Nephron (organoid): ENCODE measurements around the gene SIRT3.

ENCODE experiments used
- H3K27ac Mint-ChIP-seq, 3 experiments: 2 replicates each; pipeline ENCODE4 v1.8.0; 2020; ENCODE audit warnings: mixed read lengths in 3 of 3, mild to moderate bottlenecking in 2 of 3, moderate library complexity in 1 of 3
- H3K27me3 Mint-ChIP-seq: 2 replicates; pipeline ENCODE4 v1.8.0; 2021; ENCODE audit warnings: low read depth, mild to moderate bottlenecking, moderate library complexity, mixed read lengths
- H3K36me3 Mint-ChIP-seq: 2 replicates; pipeline ENCODE4 v1.8.0; 2020; ENCODE audit warnings: low read depth, mixed read lengths
- H3K4me1 Mint-ChIP-seq: 2 replicates; pipeline ENCODE4 v1.8.0; 2020; ENCODE audit warnings: mixed read lengths
- H3K4me3 Mint-ChIP-seq, 3 experiments: 2 replicates each; pipeline ENCODE4 v1.8.0; 2020; ENCODE audit warnings: mild to moderate bottlenecking in 3 of 3, mixed read lengths in 3 of 3, moderate library complexity in 2 of 3
- H3K9me3 Mint-ChIP-seq: 2 replicates; pipeline ENCODE4 v1.8.0; 2020; ENCODE audit warnings: mixed read lengths
- CTCF ChIP-seq, 3 experiments: fragments of 200-600 bp; sonication (generic); IDR thresholded peaks; one replicate each; pipeline ENCODE4 v1.5.0; 2021; ENCODE audit warnings: antibody characterized with exemption in 3 of 3; ENCODE audit not compliant: unreplicated experiment in 3 of 3

Gene SIRT3

GRCh38 chr11:208917-209260 is 27.3 kb downstream of the SIRT3 start:
- peaks cover 24% of the 10 kb centered on the region for H3K4me1 Mint-ChIP-seq
- TF ChIP-seq CTCF (IDR thresholded peaks at IDR 0.05; ENCODE audit: unreplicated experiment in 3 of 3) = no peak
- peak overlapping the region; percentile 59 to 99 (median 63) for H3K27ac Mint-ChIP-seq
- H3K4me3 Mint-ChIP-seq = peak overlapping the region; percentile 96 to 98 (median 96)
- no peaks in the 10 kb centered on the region for H3K27me3 Mint-ChIP-seq
- no peaks in the 10 kb centered on the region for H3K9me3 Mint-ChIP-seq
- peaks cover 28% of the 10 kb centered on the region for H3K36me3 Mint-ChIP-seq

- Mint-ChIP-seq H3K27me3 (no peaks in the 10 kb centered on the region), H3K27ac (peak overlapping the region; percentile 98 to 99 (median 99)), H3K36me3 (peaks cover 29% of the 10 kb centered on the region), H3K9me3 (no peaks in the 10 kb centered on the region), H3K4me3 (peak overlapping the region; percentile 96 to 98 (median 96)), H3K4me1 (peaks cover 29% of the 10 kb centered on the region)
- no peak for TF ChIP-seq CTCF (IDR thresholded peaks at IDR 0.05; ENCODE audit: unreplicated experiment in 3 of 3)
These were observed 27.8 kb downstream of the SIRT3 start for GRCh38 chr11:208181-208916.

- peaks cover 30% of the 10 kb centered on the region for H3K36me3 Mint-ChIP-seq
- H3K9me3 Mint-ChIP-seq = no peaks in the 10 kb centered on the region
- H3K27me3 Mint-ChIP-seq = no peaks in the 10 kb centered on the region
- H3K4me1 Mint-ChIP-seq = peaks cover 34% of the 10 kb centered on the region
- H3K27ac Mint-ChIP-seq = peak overlapping the region; percentile 98 to 99 (median 99)
- peak overlapping the region; percentile 96 to 98 (median 96) for H3K4me3 Mint-ChIP-seq
- no peak for TF ChIP-seq CTCF (IDR thresholded peaks at IDR 0.05; ENCODE audit: unreplicated experiment in 3 of 3)
These were observed 28.3 kb downstream of the SIRT3 start for GRCh38 chr11:207863-208180.

- H3K27ac Mint-ChIP-seq = peak within 1 kb of the TSS; percentile 98 to 99 (median 99)
- H3K4me3 Mint-ChIP-seq = peak within 1 kb of the TSS; percentile 96 to 98 (median 96)
- TF ChIP-seq CTCF (IDR thresholded peaks at IDR 0.05; ENCODE audit: unreplicated experiment in 3 of 3) = no peak
- no peaks in the 10 kb centered on the region for H3K9me3 Mint-ChIP-seq
- H3K27me3 Mint-ChIP-seq = no peaks in the 10 kb centered on the region
- H3K36me3 Mint-ChIP-seq = peaks cover 32% of the 10 kb centered on the region
- peaks cover 34% of the 10 kb centered on the region for H3K4me1 Mint-ChIP-seq
These were observed 28.8 kb downstream of the SIRT3 start, which contains the start of the genes BET1L and RIC8A for GRCh38 chr11:207208-207862. TSS of gene BET1L (minus strand) at chr11:207399. CDS start at chr11:207321, 78 bp downstream. TSS of gene RIC8A (plus strand) at chr11:207708. CDS start at chr11:208855, 1,147 bp downstream.

GRCh38 chr11:206526-207207 is 29.5 kb downstream of the SIRT3 start:
- H3K36me3 Mint-ChIP-seq = peaks cover 31% of the 10 kb centered on the region
- H3K4me1 Mint-ChIP-seq = peaks cover 34% of the 10 kb centered on the region
- H3K27me3 Mint-ChIP-seq = no peaks in the 10 kb centered on the region
- peak overlapping the region; percentile 96 to 98 (median 96) for H3K4me3 Mint-ChIP-seq
- H3K27ac Mint-ChIP-seq = peak overlapping the region; percentile 98 to 99 (median 99)
- no peak for TF ChIP-seq CTCF (IDR thresholded peaks at IDR 0.05; ENCODE audit: unreplicated experiment in 3 of 3)
- no peaks in the 10 kb centered on the region for H3K9me3 Mint-ChIP-seq
